ENCODE measurements around the gene LAPTM5.

Gene LAPTM5

GRCh38 chr1:30734580-30734979 is 23.0 kb downstream of the LAPTM5 start:
- no peak overlapping the region for H2BK120ac ChIP-seq (ENCODE audit: insufficient read depth, low read length, poor library complexity)
- no peak overlapping the region for H3K4ac ChIP-seq (ENCODE audit: low read depth, low read length)

GRCh38 chr1:30734106-30734505 is 23.5 kb downstream of the LAPTM5 start:
- H2AK5ac ChIP-seq (ENCODE audit: low read length), result no peak overlapping the region
- H3K14ac ChIP-seq (ENCODE audit: low read length), result no peak overlapping the region
- no peak overlapping the region for H2BK5ac ChIP-seq (ENCODE audit: low read depth, low read length, poor library complexity)
- no peak overlapping the region for H3K4ac ChIP-seq (ENCODE audit: low read depth, low read length)
- H3K79me2 ChIP-seq (ENCODE audit: control insufficient read depth, insufficient read depth, low read length, poor library complexity), result no peaks in the 10 kb centered on the region
- no peak overlapping the region for H4K91ac ChIP-seq (ENCODE audit: low read depth, low read length)
- H2AFZ ChIP-seq (ENCODE audit: insufficient read depth, low read length, poor library complexity), result no peak overlapping the region
- WGBS (ENCODE audit: extremely low coverage, insufficient coverage, insufficient read length), result no CpG with 5 or more reads among the region's 4 CpGs
- H3K9me3 ChIP-seq (ENCODE audit: insufficient read depth, low read depth, low read length), result peaks cover 2% of the 10 kb centered on the region
- H3K4me1 ChIP-seq (ENCODE audit: control insufficient read depth in 1 of 2, insufficient read depth in 2 of 2, low read length in 2 of 2), result peaks cover 0 to 2% of the 10 kb centered on the region in 2 experiments
- no peak overlapping the region for H2BK12ac ChIP-seq (ENCODE audit: low read length)
- no peak overlapping the region for H2BK120ac ChIP-seq (ENCODE audit: insufficient read depth, low read length, poor library complexity)
- H3K18ac ChIP-seq (ENCODE audit: low read length), result no peak overlapping the region
- H3K27ac ChIP-seq (ENCODE audit: low read depth, low read length), result no peak overlapping the region
- H4K12ac ChIP-seq (ENCODE audit: low read depth, low read length), result no peak overlapping the region
- no peak overlapping the region for H3K9ac ChIP-seq (ENCODE audit: low read length)
- H4K8ac ChIP-seq (ENCODE audit: low read depth, low read length), result no peak overlapping the region
- H3K4me2 ChIP-seq (ENCODE audit: low read length), result no peak overlapping the region
- H3K36me3 ChIP-seq (ENCODE audit: control insufficient read depth in 1 of 2, insufficient read depth in 2 of 2, low read length in 2 of 2), result no peaks in the 10 kb centered on the region
- H3K23ac ChIP-seq (ENCODE audit: low read length), result no peak overlapping the region
- H3K4me3 ChIP-seq (ENCODE audit: low read depth, low read length), result no peak overlapping the region
- no peaks in the 10 kb centered on the region for H3K27me3 ChIP-seq (ENCODE audit: insufficient read depth, low read length)
- no peaks in the 10 kb centered on the region for H3K79me1 ChIP-seq (ENCODE audit: low read length)
- no peak for DNase-seq

More at GRCh38 chr1:30734580-30734979, 23.0 kb downstream of the LAPTM5 start:
- Histone ChIP-seq H2AK5ac (ENCODE audit: low read length) (no peak overlapping the region), H2BK12ac (ENCODE audit: low read length) (no peak overlapping the region), H2BK5ac (ENCODE audit: low read depth, low read length, poor library complexity) (no peak overlapping the region), H3K9ac (ENCODE audit: low read length) (no peak overlapping the region), H3K4me2 (ENCODE audit: low read length) (no peak overlapping the region), H3K79me1 (ENCODE audit: low read length) (no peaks in the 10 kb centered on the region), H3K79me2 (ENCODE audit: control insufficient read depth, insufficient read depth, low read length, poor library complexity) (no peaks in the 10 kb centered on the region), H3K27me3 (ENCODE audit: insufficient read depth, low read length) (no peaks in the 10 kb centered on the region), H3K23ac (ENCODE audit: low read length) (no peak overlapping the region), H4K8ac (ENCODE audit: low read depth, low read length) (no peak overlapping the region), H3K4me3 (ENCODE audit: low read depth, low read length) (no peak overlapping the region), H3K36me3 (ENCODE audit: control insufficient read depth in 1 of 2, insufficient read depth in 2 of 2, low read length in 2 of 2) (no peaks in the 10 kb centered on the region), H3K9me3 (ENCODE audit: insufficient read depth, low read depth, low read length) (peaks cover 2% of the 10 kb centered on the region), H2AFZ (ENCODE audit: insufficient read depth, low read length, poor library complexity) (no peak overlapping the region), H3K4me1 (ENCODE audit: control insufficient read depth in 1 of 2, insufficient read depth in 2 of 2, low read length in 2 of 2) (peaks cover 0 to 2% of the 10 kb centered on the region in 2 experiments), H3K27ac (ENCODE audit: low read depth, low read length) (no peak overlapping the region), H4K91ac (ENCODE audit: low read depth, low read length) (no peak overlapping the region), H3K18ac (ENCODE audit: low read length) (no peak overlapping the region), H3K14ac (ENCODE audit: low read length) (no peak overlapping the region), H4K12ac (ENCODE audit: low read depth, low read length) (no peak overlapping the region)
- no CpG with 5 or more reads among the region's 4 CpGs for WGBS (ENCODE audit: extremely low coverage, insufficient coverage, insufficient read length)
- no peak for DNase-seq

GRCh38 chr1:30733493-30733892 is 24.1 kb downstream of the LAPTM5 start:
- no peak overlapping the region for H2AFZ ChIP-seq (ENCODE audit: insufficient read depth, low read length, poor library complexity)
- no peak overlapping the region for H4K8ac ChIP-seq (ENCODE audit: low read depth, low read length)
- H3K79me1 ChIP-seq (ENCODE audit: low read length), result no peaks in the 10 kb centered on the region
- no peak overlapping the region for H3K9ac ChIP-seq (ENCODE audit: low read length)
- no peak overlapping the region for H2BK5ac ChIP-seq (ENCODE audit: low read depth, low read length, poor library complexity)
- no peak overlapping the region for H3K4me3 ChIP-seq (ENCODE audit: low read depth, low read length)
- no peaks in the 10 kb centered on the region for H3K27me3 ChIP-seq (ENCODE audit: insufficient read depth, low read length)
- no peak overlapping the region for H2AK5ac ChIP-seq (ENCODE audit: low read length)
- no peak overlapping the region for H4K91ac ChIP-seq (ENCODE audit: low read depth, low read length)
- DNase-seq, result no peak
- H3K14ac ChIP-seq (ENCODE audit: low read length), result no peak overlapping the region
- H4K12ac ChIP-seq (ENCODE audit: low read depth, low read length), result no peak overlapping the region
- H2BK120ac ChIP-seq (ENCODE audit: insufficient read depth, low read length, poor library complexity), result no peak overlapping the region
- H3K23ac ChIP-seq (ENCODE audit: low read length), result no peak overlapping the region
- no peaks in the 10 kb centered on the region for H3K79me2 ChIP-seq (ENCODE audit: control insufficient read depth, insufficient read depth, low read length, poor library complexity)
- H3K4me2 ChIP-seq (ENCODE audit: low read length), result no peak overlapping the region
- no peak overlapping the region for H3K27ac ChIP-seq (ENCODE audit: low read depth, low read length)
- H2BK12ac ChIP-seq (ENCODE audit: low read length), result no peak overlapping the region
- no peak overlapping the region for H3K18ac ChIP-seq (ENCODE audit: low read length)
- H3K4me1 ChIP-seq (ENCODE audit: control insufficient read depth in 1 of 2, insufficient read depth in 2 of 2, low read length in 2 of 2), result peaks cover 0 to 2% of the 10 kb centered on the region in 2 experiments
- H3K9me3 ChIP-seq (ENCODE audit: insufficient read depth, low read depth, low read length), result no peaks in the 10 kb centered on the region
- no peaks in the 10 kb centered on the region for H3K36me3 ChIP-seq (ENCODE audit: control insufficient read depth in 1 of 2, insufficient read depth in 2 of 2, low read length in 2 of 2)
- no CpG with 5 or more reads among the region's 8 CpGs for WGBS (ENCODE audit: extremely low coverage, insufficient coverage, insufficient read length)
- H3K4ac ChIP-seq (ENCODE audit: low read depth, low read length), result no peak overlapping the region

DNA sequence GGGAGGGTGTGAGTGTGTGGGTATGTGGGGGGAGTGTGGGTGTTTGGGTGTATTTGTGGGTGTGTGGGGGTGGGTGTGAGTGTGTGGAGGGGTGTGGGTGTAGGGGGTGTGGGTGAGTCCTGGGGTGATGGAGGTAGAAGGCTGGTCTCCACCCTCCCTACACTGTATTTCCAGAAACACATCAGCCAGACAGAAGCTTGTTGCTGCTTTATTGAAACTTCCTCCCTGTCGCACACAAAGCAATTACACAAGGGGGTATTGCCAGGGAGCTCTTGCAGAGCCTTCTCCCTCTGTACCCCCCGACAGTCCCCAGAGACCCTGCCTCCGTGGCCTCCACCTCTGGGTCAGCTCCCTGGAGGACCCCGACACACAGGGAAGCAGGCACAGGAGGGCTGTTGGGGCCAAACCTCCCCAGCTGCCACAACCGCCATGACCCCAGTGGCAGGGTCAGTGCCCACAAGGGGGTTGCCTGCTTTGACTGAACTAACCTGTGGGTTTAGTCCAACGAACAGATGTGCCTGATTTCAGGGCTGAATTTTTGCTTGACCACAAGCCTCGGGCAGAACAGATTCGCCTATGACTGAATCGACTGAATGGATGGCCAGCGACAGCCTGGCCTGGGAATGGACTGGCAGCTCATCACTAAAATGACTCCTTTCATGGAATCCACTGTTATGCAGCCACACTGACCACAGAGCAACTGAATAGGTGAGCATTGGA is 25.1 kb downstream of the LAPTM5 start:
- Histone ChIP-seq H3K79me2 (ENCODE audit: control insufficient read depth, insufficient read depth, low read length, poor library complexity) (no peaks in the 10 kb centered on the region), H4K91ac (ENCODE audit: low read depth, low read length) (no peak overlapping the region), H3K79me1 (ENCODE audit: low read length) (no peaks in the 10 kb centered on the region), H2AFZ (ENCODE audit: insufficient read depth, low read length, poor library complexity) (no peak overlapping the region), H4K8ac (ENCODE audit: low read depth, low read length) (no peak overlapping the region), H3K9me3 (ENCODE audit: insufficient read depth, low read depth, low read length) (no peaks in the 10 kb centered on the region), H3K4ac (ENCODE audit: low read depth, low read length) (no peak overlapping the region), H2AK5ac (ENCODE audit: low read length) (no peak overlapping the region), H3K27me3 (ENCODE audit: insufficient read depth, low read length) (no peaks in the 10 kb centered on the region), H3K36me3 (ENCODE audit: control insufficient read depth in 1 of 2, insufficient read depth in 2 of 2, low read length in 2 of 2) (no peaks in the 10 kb centered on the region), H3K9ac (ENCODE audit: low read length) (no peak overlapping the region), H3K14ac (ENCODE audit: low read length) (no peak overlapping the region), H3K27ac (ENCODE audit: low read depth, low read length) (no peak overlapping the region), H4K12ac (ENCODE audit: low read depth, low read length) (no peak overlapping the region), H3K4me1 (ENCODE audit: control insufficient read depth in 1 of 2, insufficient read depth in 2 of 2, low read length in 2 of 2) (peaks cover 3 to 4% of the 10 kb centered on the region in 2 experiments), H2BK5ac (ENCODE audit: low read depth, low read length, poor library complexity) (no peak overlapping the region), H3K4me3 (ENCODE audit: low read depth, low read length) (no peak overlapping the region), H3K23ac (ENCODE audit: low read length) (no peak overlapping the region), H2BK12ac (ENCODE audit: low read length) (no peak overlapping the region), H3K18ac (ENCODE audit: low read length) (no peak overlapping the region), H2BK120ac (ENCODE audit: insufficient read depth, low read length, poor library complexity) (no peak overlapping the region), H3K4me2 (ENCODE audit: low read length) (no peak overlapping the region)
- WGBS (ENCODE audit: extremely low coverage, insufficient coverage, insufficient read length), result no CpG with 5 or more reads among the region's 10 CpGs
- DNase-seq, result no peak
